Endothelial cell of umbilical vein (primary cell): Measurements from ENCODE around the gene GTF3C1. TPM values are rescaled to one million over a fixed set of nuclear protein-coding genes. Genes with fewer than 3 reads are reported as not detected.

Experiments used
- BruUV-seq: library from RNA; stranded (reverse); fragments of 400-500 nt; replicated peaks from 2 replicates; lab custom pipeline; 2021; lab: Mats Ljungman, UMichigan
- CTCF ChIA-PET: fragments of 300-600, 350-600 bp; sonication (Branson Sonifier 250); formaldehyde crosslinking; loops from one replicate; lab custom pipeline; 2021; ENCODE audit warnings: antibody characterized with exemption, inconsistent platforms; lab: Charles Lee
- POLR2A ChIA-PET: fragments of 300-600, 350-600 bp; sonication (Branson Sonifier 250); formaldehyde crosslinking; loops from one replicate; lab custom pipeline; 2021; ENCODE audit warnings: antibody characterized with exemption, inconsistent platforms; lab: Charles Lee
- DNase-seq: peaks from one replicate; pipeline ENCODE4 v3.0.0-alpha.2; 2011; ENCODE audit warnings: low read depth, low spot score
- FAIRE-seq: peaks from 2 replicates; lab custom pipeline; 2011; peaks lifted over from hg19 to GRCh38; lab: Jason Lieb, UNC
- H2AFZ ChIP-seq: 2 replicates; pipeline ENCODE4 v1.6.0; 2012; ENCODE audit warnings: low read depth, low read length, control low read depth, inconsistent platforms
- H3K27ac ChIP-seq: 2 replicates; pipeline ENCODE4 v1.5.1; 2011; ENCODE audit warnings: low read depth, mild to moderate bottlenecking, control low read depth, low read length, moderate library complexity; ENCODE audit not compliant: insufficient read depth
- H3K27me3 ChIP-seq, 2 experiments: 2 replicates each; pipeline versions ENCODE4 v1.6.0 to v1.6.1; 2011; ENCODE audit warnings: low read length in 2 of 2, mixed read lengths in 1 of 2; ENCODE audit not compliant: control insufficient read depth in 2 of 2, insufficient read depth in 2 of 2
- H3K36me3 ChIP-seq, 2 experiments: 2 replicates in 1 of 2; 3 replicates in 1 of 2; pipeline ENCODE4 v1.5.1; 2011; ENCODE audit warnings: low read length in 2 of 2, mild to moderate bottlenecking in 1 of 2, moderate library complexity in 1 of 2; ENCODE audit not compliant: control insufficient read depth in 2 of 2, insufficient read depth in 2 of 2; ENCODE audit errors: extremely low read depth in 1 of 2
- H3K4me1 ChIP-seq: 3 replicates; pipeline ENCODE4 v1.5.1; 2011; ENCODE audit warnings: mild to moderate bottlenecking, low read length; ENCODE audit not compliant: control insufficient read depth, insufficient read depth; ENCODE audit errors: extremely low read depth
- H3K4me2 ChIP-seq: 2 replicates; pipeline ENCODE4 v1.6.1; 2011; ENCODE audit warnings: low read length, control low read depth, mixed read lengths; ENCODE audit not compliant: insufficient read depth
- H3K4me3 ChIP-seq, 3 experiments: fragments of 200-600 bp in 1 of 3; sonication (generic), shearing (Covaris generic) in 1 of 3; replicated peaks in 1 of 3; 2 replicates each; pipeline ENCODE4 v1.5.1; 2011 to 2016; ENCODE audit warnings: control low read depth in 3 of 3, low read length in 3 of 3, mild to moderate bottlenecking in 2 of 3, inconsistent platforms in 1 of 3, low read depth in 1 of 3, moderate library complexity in 1 of 3; ENCODE audit not compliant: insufficient read depth in 1 of 3
- H3K79me2 ChIP-seq: 2 replicates; pipeline ENCODE4 v1.6.0; 2012; ENCODE audit warnings: low read length, inconsistent platforms; ENCODE audit not compliant: control insufficient read depth, insufficient read depth
- H3K9ac ChIP-seq: replicated peaks from 2 replicates; pipeline ENCODE3; 2011; ENCODE audit warnings: low read length, control low read depth; ENCODE audit not compliant: insufficient read depth; ENCODE audit errors: extremely low read depth
- H3K9me1 ChIP-seq: replicated peaks from 3 replicates; pipeline ENCODE4 v1.6.0; 2011; ENCODE audit warnings: mild to moderate bottlenecking, low read length; ENCODE audit not compliant: control insufficient read depth, insufficient read depth; ENCODE audit errors: extremely low read depth
- H3K9me3 ChIP-seq: replicated peaks from 2 replicates; pipeline ENCODE4 v1.5.1; 2012; ENCODE audit warnings: low read length, inconsistent platforms; ENCODE audit not compliant: control insufficient read depth, insufficient read depth
- H4K20me1 ChIP-seq: replicated peaks from 2 replicates; pipeline ENCODE3; 2011; ENCODE audit warnings: mild to moderate bottlenecking, low read length; ENCODE audit not compliant: control insufficient read depth, insufficient read depth; ENCODE audit errors: extremely low read depth
- CTCF ChIP-seq, 2 donors: IDR thresholded peaks; 1 replicate in 1 of 2; 2 replicates in 1 of 2; pipeline ENCODE4 v1.5.1; 2011; ENCODE audit warnings: low read length in 2 of 2, mild to moderate bottlenecking in 2 of 2, moderate library complexity in 2 of 2, control low read depth in 1 of 2, inconsistent platforms in 1 of 2, low read depth in 1 of 2; ENCODE audit not compliant: insufficient read depth in 1 of 2; ENCODE audit errors: extremely low read depth in 1 of 2
- EZH2 ChIP-seq: IDR thresholded peaks from 2 replicates; pipeline ENCODE4 v1.6.1; 2012; ENCODE audit warnings: borderline replicate concordance, low read depth, mild to moderate bottlenecking, moderate library complexity, low read length, inconsistent platforms; ENCODE audit not compliant: severe bottlenecking
- FOS ChIP-seq: IDR thresholded peaks from 2 replicates; pipeline ENCODE4 v1.6.1; 2011; ENCODE audit warnings: mild to moderate bottlenecking, low read length, moderate library complexity, borderline replicate concordance; ENCODE audit not compliant: insufficient read depth
- GATA2 ChIP-seq: IDR thresholded peaks from 2 replicates; pipeline ENCODE4 v1.7.0; 2011; ENCODE audit warnings: low read depth, mild to moderate bottlenecking, moderate library complexity, mixed read lengths, low read length; ENCODE audit not compliant: insufficient read length, insufficient read depth
- JUN ChIP-seq: IDR thresholded peaks from 2 replicates; pipeline ENCODE4 v1.6.1; 2011; ENCODE audit warnings: borderline replicate concordance, low read depth; ENCODE audit not compliant: insufficient read length, insufficient read depth
- MAX ChIP-seq: IDR thresholded peaks from 2 replicates; pipeline ENCODE4 v1.6.1; 2011; ENCODE audit not compliant: insufficient read depth, insufficient read length
- MYC ChIP-seq: IDR thresholded peaks from one replicate; pipeline ENCODE4 v1.6.1; 2011; ENCODE audit warnings: mild to moderate bottlenecking, low read depth, low read length
- POLR2A ChIP-seq: IDR thresholded peaks from 2 replicates; pipeline ENCODE4 v1.6.1; 2012; ENCODE audit warnings: low read depth, mild to moderate bottlenecking, control low read depth, low read length
- POLR2AphosphoS5 ChIP-seq: IDR thresholded peaks from 2 replicates; pipeline ENCODE4 v1.6.1; 2012; ENCODE audit warnings: low read depth, mild to moderate bottlenecking, control low read depth, low read length, moderate library complexity; ENCODE audit not compliant: insufficient read depth
- dilution Hi-C: fragments of 300-500 bp; cut with MboI; formaldehyde crosslinking; loops from one replicate; pipeline ENCODE4 v1.15.0; 2019; ENCODE audit warnings: low sequenced_read_pairs; ENCODE audit not compliant: extremely low pct_ligation_motif_present
- intact Hi-C: fragments of 100-400 bp; cut with micrococcal nuclease; formaldehyde crosslinking; loops from one replicate; pipeline ENCODE4 v1.10.0; 2022
- polyA plus RNA-seq, 4 experiments: library from polyadenylated mRNA; depleted of rRNA in 3 of 4; stranded (reverse) in 3 of 4; unstranded in 1 of 4; fragments of >200 nt; gene quantifications; 2 replicates each; pipeline versions ENCODE4 v1.2.1 to v1.2.3, GENCODE V29; 2011 to 2012; ENCODE audit warnings: missing spikeins in 1 of 4
- total RNA-seq: library from RNA; stranded (reverse); gene quantifications from 2 replicates; pipeline ENCODE4 v1.2.3, GENCODE V29; 2021

Gene GTF3C1
- total and polyA plus RNA-seq, 2 donors (not counting 3 experiments of a cell fraction or from before 2014, with no cell fraction given): 58.1 to 86.1 TPM

DNA sequence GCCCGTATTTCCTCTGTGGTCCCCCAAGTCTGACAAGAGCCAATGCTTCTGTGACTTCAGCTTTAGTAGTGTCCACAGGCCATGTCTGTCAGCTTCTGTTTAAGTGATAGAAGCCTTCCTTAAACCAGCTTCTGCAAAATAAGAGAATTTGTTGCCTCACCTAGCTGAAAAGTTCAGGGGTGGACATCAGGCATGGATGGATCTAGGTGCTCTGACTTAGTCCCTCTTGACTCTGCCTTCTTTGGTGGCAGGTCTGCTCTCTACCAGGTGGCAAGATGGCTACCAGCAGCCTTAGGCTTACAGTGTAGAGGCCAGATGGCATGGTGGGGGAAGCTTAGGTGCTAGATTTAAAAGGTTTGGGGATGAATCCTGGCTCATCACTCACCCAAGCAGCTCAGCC, 33.9 kb upstream of the GTF3C1 start:
- Histone ChIP-seq H2AFZ (no peak overlapping the region), H3K9ac (no peak overlapping the region), H3K4me1 (peaks cover 6% of the 10 kb centered on the region), H3K4me3 (no peak overlapping the region), H3K4me2 (no peak overlapping the region), H3K27me3 (no peaks in the 10 kb centered on the region), H3K9me1 (no peaks in the 10 kb centered on the region), H4K20me1 (no peaks in the 10 kb centered on the region), H3K79me2 (no peaks in the 10 kb centered on the region), H3K36me3 (no peaks in the 10 kb centered on the region), H3K27ac (no peak overlapping the region), H3K9me3 (no peaks in the 10 kb centered on the region)
- dilution Hi-C loops: no loop called here
- no peak for FAIRE-seq
- no peak for DNase-seq
- CTCF ChIA-PET: interaction anchor here (0.8 kb wide), 1 partner anchor 53 kb away, joined by 3 read pairs; no protein-coding TSS in a partner anchor
- no peak for TF ChIP-seq MAX
- no peak for TF ChIP-seq GATA2
- no peak for TF ChIP-seq EZH2
- no peak for TF ChIP-seq CTCF (IDR thresholded peaks at IDR 0.05; ENCODE audit: extremely low read depth in 1 of 2, insufficient read depth in 1 of 2, low read depth in 1 of 2, low read length in 2 of 2)
- TF ChIP-seq MYC: no peak
- no peak for TF ChIP-seq FOS
- TF ChIP-seq POLR2A: no peak
- no peak for TF ChIP-seq POLR2AphosphoS5
- TF ChIP-seq JUN: no peak
- POLR2A ChIA-PET: no interaction called here
- BruUV-seq: no TSS peak
- intact Hi-C loops: no loop called here
